Osteocyte (in vitro differentiated cells): Measurements from ENCODE around the gene PPM1D. TPM values are rescaled to one million over a fixed set of nuclear protein-coding genes. Genes with fewer than 3 reads are reported as not detected.

Experiments used
- DNase-seq: peaks from one replicate; pipeline ENCODE4 v3.0.0; 2021; ENCODE audit warnings: mixed read lengths; ENCODE audit not compliant: unreplicated experiment; ENCODE audit errors: extremely low spot score
- H3K27ac Mint-ChIP-seq: one replicate; pipeline ENCODE4 v1.8.0; 2021; ENCODE audit warnings: mild to moderate bottlenecking, mixed read lengths; ENCODE audit not compliant: unreplicated experiment
- H3K27me3 Mint-ChIP-seq: one replicate; pipeline ENCODE4 v1.8.0; 2021; ENCODE audit warnings: mixed read lengths; ENCODE audit not compliant: unreplicated experiment
- H3K36me3 Mint-ChIP-seq: one replicate; pipeline ENCODE4 v1.8.0; 2021; ENCODE audit warnings: mixed read lengths; ENCODE audit not compliant: unreplicated experiment
- H3K4me1 Mint-ChIP-seq: one replicate; pipeline ENCODE4 v1.8.0; 2021; ENCODE audit warnings: mixed read lengths; ENCODE audit not compliant: unreplicated experiment
- H3K4me3 Mint-ChIP-seq: one replicate; pipeline ENCODE4 v1.8.0; 2021; ENCODE audit warnings: mild to moderate bottlenecking, moderate library complexity, mixed read lengths; ENCODE audit not compliant: unreplicated experiment
- H3K9me3 Mint-ChIP-seq: one replicate; pipeline ENCODE4 v1.8.0; 2021; ENCODE audit warnings: mixed read lengths; ENCODE audit not compliant: unreplicated experiment
- CTCF ChIP-seq: fragments of 200-600 bp; sonication (generic); IDR thresholded peaks from 2 replicates; pipeline ENCODE4 v1.5.0; 2021; ENCODE audit warnings: antibody characterized with exemption, mild to moderate bottlenecking, moderate library complexity
- total RNA-seq: library from RNA; stranded (reverse); gene quantifications from 2 replicates; pipeline ENCODE4 v1.2.1, GENCODE V29; 2021

Gene PPM1D
- total RNA-seq, 1 donor from 2014 or later: 22.1 TPM

GRCh38 chr17:60678118-60678444 is 78.1 kb downstream of the PPM1D start:
- H3K4me1 Mint-ChIP-seq: peaks cover 26% of the 10 kb centered on the region
- no peaks in the 10 kb centered on the region for H3K9me3 Mint-ChIP-seq
- H3K36me3 Mint-ChIP-seq: peaks cover 4% of the 10 kb centered on the region
- peak overlapping the region; percentile 99 for H3K27ac Mint-ChIP-seq
- peak overlapping the region; percentile 99 for H3K4me3 Mint-ChIP-seq
- peak; percentile 64 for DNase-seq
- H3K27me3 Mint-ChIP-seq: no peaks in the 10 kb centered on the region
- TF ChIP-seq CTCF: no peak

GRCh38 chr17:60679287-60679686 is 79.3 kb downstream of the PPM1D start:
- H3K4me1 Mint-ChIP-seq: peaks cover 26% of the 10 kb centered on the region

GRCh38 chr17:60680754-60681153 is 80.8 kb downstream of the PPM1D start:
- Mint-ChIP-seq H3K27me3 (no peaks in the 10 kb centered on the region), H3K9me3 (no peaks in the 10 kb centered on the region), H3K36me3 (peaks cover 14% of the 10 kb centered on the region), H3K27ac (no peak overlapping the region), H3K4me3 (no peak overlapping the region), H3K4me1 (peaks cover 24% of the 10 kb centered on the region)
- DNase-seq: no peak
- no peak for TF ChIP-seq CTCF

More at GRCh38 chr17:60679287-60679686, 79.3 kb downstream of the PPM1D start:
- no peaks in the 10 kb centered on the region for H3K27me3 Mint-ChIP-seq
- no peak for DNase-seq
- no peak overlapping the region for H3K27ac Mint-ChIP-seq
- TF ChIP-seq CTCF: no peak
- peaks cover 7% of the 10 kb centered on the region for H3K36me3 Mint-ChIP-seq
- no peak overlapping the region for H3K4me3 Mint-ChIP-seq
- no peaks in the 10 kb centered on the region for H3K9me3 Mint-ChIP-seq

- no peak overlapping the region for H3K4me3 Mint-ChIP-seq
- H3K27ac Mint-ChIP-seq: no peak overlapping the region
- no peaks in the 10 kb centered on the region for H3K27me3 Mint-ChIP-seq
- H3K4me1 Mint-ChIP-seq: no peaks in the 10 kb centered on the region
- H3K36me3 Mint-ChIP-seq: peaks cover 31% of the 10 kb centered on the region
- H3K9me3 Mint-ChIP-seq: no peaks in the 10 kb centered on the region
- TF ChIP-seq CTCF: no peak
- no peak for DNase-seq
These were observed 85.4 kb downstream of the PPM1D start for GRCh38 chr17:60685437-60685836.

- no peak for TF ChIP-seq CTCF
- Mint-ChIP-seq H3K4me1 (no peaks in the 10 kb centered on the region), H3K36me3 (peaks cover 27% of the 10 kb centered on the region), H3K4me3 (no peak overlapping the region), H3K9me3 (no peaks in the 10 kb centered on the region), H3K27ac (no peak overlapping the region), H3K27me3 (no peaks in the 10 kb centered on the region)
- DNase-seq: no peak
These were observed 96.0 kb downstream of the PPM1D start for GRCh38 chr17:60695960-60696359.
